NCI-H1105 (cell line): ENCODE measurements around the gene STAT3.
"Not testable (repeated sequence)": the region's sequence is repeated elsewhere in the genome, so short reads cannot be mapped to it uniquely, and the experiment has no call there.

Source experiments
- DNase-seq: peaks from one replicate; lab custom pipeline; 2025; lab: John Stamatoyannopoulos, UW

STAT3 gene

GRCh38 chr17:42276359-42276608 is 112.0 kb downstream of the STAT3 start, which contains the start of gene STAT5B:
Gene STAT5B, minus strand, starts transcription at chr17:42276391. Its CDS starts 44,264 bp downstream, at chr17:42232127.
- DNase-seq: peak; percentile 47

GRCh38 chr17:42275527-42276358 is 112.5 kb downstream of the STAT3 start:
- no peak for DNase-seq

GRCh38 chr17:42274812-42275526 is 113.3 kb downstream of the STAT3 start:
- no peak for DNase-seq

DNA sequence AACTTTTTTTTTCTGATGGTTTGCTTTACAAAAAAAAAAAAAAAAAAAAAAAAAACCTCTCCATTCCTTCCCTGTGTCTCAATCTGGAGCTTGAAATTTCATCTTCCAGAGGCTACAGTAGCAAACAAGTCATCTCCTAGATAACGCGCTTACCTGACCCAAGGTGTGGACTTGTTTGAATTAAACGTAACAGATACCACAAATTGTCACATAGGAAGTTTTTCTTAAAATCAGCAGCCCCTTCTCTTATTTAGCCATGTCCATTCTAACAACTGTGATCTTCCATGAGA is 114.0 kb downstream of the STAT3 start:
- no peak for DNase-seq

DNA sequence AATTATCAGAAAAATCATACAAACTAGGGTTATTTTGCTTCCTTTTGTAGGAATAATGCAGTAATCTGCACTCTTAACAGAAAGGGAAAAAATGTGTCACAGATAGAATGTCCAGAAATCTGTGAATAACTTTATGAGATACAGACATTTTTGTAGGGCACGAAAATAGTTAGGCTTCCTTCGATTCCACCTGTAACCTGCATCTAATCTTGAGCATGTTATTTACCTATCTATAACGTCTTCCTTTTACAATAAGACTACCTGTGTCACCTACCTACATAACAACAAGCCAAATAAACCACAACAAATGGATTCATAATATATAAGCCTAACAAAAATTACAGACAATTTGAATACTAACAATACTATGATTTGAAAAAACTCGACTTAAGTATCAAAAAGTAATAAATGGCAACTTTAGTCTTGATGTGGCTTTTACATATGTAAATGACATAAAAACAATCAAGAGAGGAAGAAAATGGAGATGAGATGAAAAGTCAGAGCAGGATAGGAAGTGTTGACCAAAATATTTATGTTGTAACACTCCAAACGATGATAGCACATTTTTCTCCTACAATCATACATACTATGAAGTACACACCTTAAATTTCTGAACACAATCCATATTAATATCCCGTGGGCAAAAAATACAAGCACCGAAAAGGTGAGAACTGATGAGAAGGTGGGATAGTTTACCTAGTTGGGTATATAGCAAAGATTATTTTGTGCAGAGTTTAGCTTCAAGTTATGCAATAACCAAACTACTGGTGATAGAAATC is 114.6 kb downstream of the STAT3 start:
- DNase-seq: no peak

DNA sequence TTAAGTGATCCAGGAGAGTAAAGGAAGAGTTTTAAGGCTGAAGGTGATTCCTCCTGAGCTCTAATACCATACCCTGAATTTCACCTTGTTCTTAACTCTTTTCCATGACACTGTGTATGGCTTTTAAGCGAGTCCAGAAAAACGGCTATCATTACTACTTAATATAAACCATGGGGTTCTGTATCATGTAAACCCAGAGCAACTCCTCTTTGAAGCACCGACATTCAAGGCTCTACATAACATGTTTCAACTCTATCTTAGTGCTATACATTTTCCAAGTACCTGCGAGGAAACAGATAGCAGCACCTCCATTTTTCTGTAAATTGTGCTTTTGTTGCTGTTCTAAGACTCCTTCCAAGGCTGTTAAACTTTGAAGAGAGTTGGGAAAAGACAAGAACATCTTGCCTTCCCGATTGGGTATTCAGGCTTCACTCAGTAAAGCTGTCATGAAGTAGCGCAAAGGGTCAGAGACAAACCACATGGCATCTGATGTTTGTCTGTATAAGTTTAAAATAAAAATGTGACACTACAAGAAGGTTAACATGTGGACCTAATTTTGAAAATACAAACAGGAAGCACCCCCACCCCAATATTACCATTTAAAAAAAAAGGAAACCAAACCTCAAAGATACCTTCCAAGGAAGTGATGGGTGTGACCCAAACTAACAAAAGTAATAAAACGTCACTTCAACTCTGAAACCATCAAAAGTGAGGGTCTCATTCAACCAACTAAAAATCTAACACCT is 115.9 kb downstream of the STAT3 start:
- no peak for DNase-seq

- no peak for DNase-seq
These were observed 116.5 kb downstream of the STAT3 start for GRCh38 chr17:42271779-42272035.

GRCh38 chr17:42271006-42271778 is 117.0 kb downstream of the STAT3 start:
- DNase-seq: no peak

- DNase-seq: no peak
These were observed 117.6 kb downstream of the STAT3 start for GRCh38 chr17:42270596-42270995.

DNA sequence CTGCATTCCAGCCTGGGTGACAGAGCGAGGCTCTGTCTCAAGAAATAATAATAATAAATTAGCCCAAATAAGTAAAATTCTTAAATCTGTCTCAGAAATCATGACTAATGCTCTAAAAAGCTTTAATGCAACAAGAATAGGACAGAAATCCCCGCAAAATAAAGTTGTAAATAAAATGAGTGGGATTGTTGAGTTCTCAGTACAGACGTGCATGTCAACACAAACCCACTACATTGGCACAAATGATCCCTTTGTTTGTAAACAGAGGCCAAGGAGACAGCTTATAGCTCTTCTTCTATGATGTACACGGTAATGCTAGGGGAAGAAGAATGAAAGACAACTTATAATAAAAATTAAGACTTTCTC is 118.1 kb downstream of the STAT3 start:
- DNase-seq: no peak

GRCh38 chr17:42268236-42268635 is 120.0 kb downstream of the STAT3 start:
- no peak for DNase-seq

DNA sequence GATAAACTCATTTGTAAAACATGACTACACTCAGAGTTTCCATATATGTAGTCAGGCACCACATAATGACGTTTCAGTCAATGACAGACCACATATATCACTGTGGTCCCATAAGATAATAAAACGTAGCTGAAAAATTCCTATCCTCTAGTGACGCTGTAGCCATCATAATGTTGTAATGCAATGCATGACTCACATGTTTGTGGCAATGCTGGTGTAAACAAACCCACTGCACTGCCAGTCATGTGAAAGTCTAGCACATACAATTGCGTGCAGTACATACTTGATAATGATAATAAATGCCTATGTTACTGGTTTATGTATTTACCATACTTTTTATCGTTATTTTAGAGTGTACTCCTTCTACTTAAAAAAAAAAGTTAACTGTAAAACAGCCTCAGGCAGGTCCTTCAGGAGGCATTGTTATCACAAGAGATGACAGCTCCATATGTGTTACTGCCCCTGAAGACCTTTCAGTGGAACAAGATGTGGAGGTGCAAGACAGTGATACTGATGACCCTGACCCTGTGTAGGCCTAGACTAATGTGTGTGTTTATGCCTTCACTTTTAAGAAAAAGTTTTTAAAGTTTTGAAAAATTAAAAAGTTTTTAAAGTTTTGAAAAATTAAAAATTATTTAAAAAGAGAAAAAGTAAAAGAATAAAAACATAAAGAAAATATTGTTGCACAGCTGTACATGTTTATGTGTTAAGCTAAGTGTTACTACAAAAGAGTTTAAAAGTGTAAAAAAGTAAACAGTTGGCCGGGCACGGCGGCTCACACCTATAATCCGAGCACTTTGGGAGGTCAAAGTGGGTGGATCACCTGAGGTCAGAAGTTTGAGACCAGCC is 121.1 kb downstream of the STAT3 start:
- no peak for DNase-seq

GRCh38 chr17:42266462-42266861 is 121.8 kb downstream of the STAT3 start:
- no peak for DNase-seq

- DNase-seq: not testable (repeated sequence)
These were observed 123.9 kb downstream of the STAT3 start for GRCh38 chr17:42264366-42264765.
